HG03159 (cell line): ENCODE results near the gene INTS14.
A peak's percentile ranks its signal among the peaks of the same experiment; 100 is the strongest.
"Not testable (repeated sequence)": the region's sequence is repeated elsewhere in the genome, so short reads cannot be mapped to it uniquely, and the experiment has no call there.

Experiments used
- ATAC-seq: cut with Tn5 transposase; IDR thresholded peaks from one replicate; pipeline ENCODE4 v1.9.1; 2021; ENCODE audit warnings: mild to moderate bottlenecking, moderate library complexity; ENCODE audit not compliant: unreplicated experiment

The INTS14 gene

GRCh38 chr15:65583701-65584100 is 27.2 kb downstream of the INTS14 start:
- ATAC-seq, result peak; percentile 61

- no peak for ATAC-seq
Observed at GRCh38 chr15:65580287-65580686, 30.6 kb downstream of the INTS14 start.

GRCh38 chr15:65579762-65580161 is 31.2 kb downstream of the INTS14 start:
- ATAC-seq, result no peak

GRCh38 chr15:65578904-65579728 is 31.8 kb downstream of the INTS14 start:
- no peak for ATAC-seq

GRCh38 chr15:65577129-65577996 is 33.6 kb downstream of the INTS14 start:
- no peak for ATAC-seq

- ATAC-seq, result no peak
Observed at GRCh38 chr15:65576664-65577063, 34.3 kb downstream of the INTS14 start.

GRCh38 chr15:65571971-65572370 is 39.0 kb downstream of the INTS14 start:
- no peak for ATAC-seq

GRCh38 chr15:65569728-65570127 is 41.2 kb downstream of the INTS14 start:
- ATAC-seq, result no peak

GRCh38 chr15:65561934-65562333 is 49.0 kb downstream of the INTS14 start:
- no peak for ATAC-seq

- no peak for ATAC-seq
Observed at GRCh38 chr15:65559941-65560340, 51.0 kb downstream of the INTS14 start.

- no peak for ATAC-seq
Observed at GRCh38 chr15:65558997-65559760, 51.8 kb downstream of the INTS14 start.

GRCh38 chr15:65558336-65558735 is 52.6 kb downstream of the INTS14 start:
- ATAC-seq, result no peak

- ATAC-seq, result no peak
Observed at GRCh38 chr15:65556622-65557021, 54.3 kb downstream of the INTS14 start.

GRCh38 chr15:65553691-65554090 is 57.2 kb downstream of the INTS14 start:
- no peak for ATAC-seq

- ATAC-seq, result not testable (repeated sequence)
Observed at GRCh38 chr15:65552851-65553250, 58.1 kb downstream of the INTS14 start.

GRCh38 chr15:65551183-65551582 is 59.7 kb downstream of the INTS14 start:
- ATAC-seq, result no peak

GRCh38 chr15:65550681-65551098 is 60.2 kb downstream of the INTS14 start:
- ATAC-seq, result no peak

GRCh38 chr15:65549288-65549687 is 61.6 kb downstream of the INTS14 start:
- not testable (repeated sequence) for ATAC-seq

- ATAC-seq, result no peak
Observed at GRCh38 chr15:65547841-65548240, 63.1 kb downstream of the INTS14 start.

GRCh38 chr15:65541231-65541820 is 69.6 kb downstream of the INTS14 start:
- ATAC-seq, result no peak

GRCh38 chr15:65540314-65540713 is 70.6 kb downstream of the INTS14 start:
- ATAC-seq, result no peak
